Activated CD8-positive, alpha-beta T cell treated with anti-CD3 and anti-CD28 coated beads, Interleukin-2, amount 10 ng/mL, durations not matched to agents 7 days and 5 days (primary cell): ENCODE data around the gene CHRM5. TPM values are rescaled to one million over a fixed set of nuclear protein-coding genes. Genes with fewer than 3 reads are reported as not detected.

ENCODE experiments used
- ATAC-seq: fragments of 150-1000 bp; cut with Tn5 transposase; one replicate; pipeline ENCODE4 v1.10.0; 2021; ENCODE audit warnings: moderate library complexity
- CTCF ChIA-PET: fragments of 350-600 bp; sonication (Branson Sonifier 250); formaldehyde crosslinking; loops from one replicate; lab custom pipeline; 2021; ENCODE audit warnings: antibody characterized with exemption; lab: Charles Lee
- POLR2A ChIA-PET: fragments of 350-600 bp; sonication (Branson Sonifier 250); formaldehyde crosslinking; loops from one replicate; lab custom pipeline; 2021; ENCODE audit warnings: antibody characterized with exemption; lab: Charles Lee
- DNase-seq: peaks from one replicate; pipeline ENCODE4 v3.0.0-alpha.2; 2020
- H3K27ac Mint-ChIP-seq: one replicate; pipeline ENCODE4 v1.8.0; 2021; ENCODE audit warnings: mild to moderate bottlenecking, mixed read lengths
- H3K27me3 Mint-ChIP-seq: one replicate; pipeline ENCODE4 v1.8.0; 2021; ENCODE audit warnings: low read depth, mixed read lengths
- H3K36me3 Mint-ChIP-seq: one replicate; pipeline ENCODE4 v1.8.0; 2021; ENCODE audit warnings: low read depth, mixed read lengths
- H3K4me1 Mint-ChIP-seq: one replicate; pipeline ENCODE4 v1.8.0; 2021; ENCODE audit warnings: low read depth, mixed read lengths
- H3K4me3 Mint-ChIP-seq: one replicate; pipeline ENCODE4 v1.8.0; 2021; ENCODE audit warnings: mild to moderate bottlenecking, mixed read lengths
- H3K9me3 Mint-ChIP-seq: one replicate; pipeline ENCODE4 v1.8.0; 2022; ENCODE audit warnings: mixed read lengths; ENCODE audit not compliant: insufficient read depth
- total RNA-seq, 2 experiments: library from RNA; stranded (reverse); gene quantifications; one replicate each; pipeline ENCODE4 v1.2.3, GENCODE V29; 2021

The CHRM5 gene, protein sequence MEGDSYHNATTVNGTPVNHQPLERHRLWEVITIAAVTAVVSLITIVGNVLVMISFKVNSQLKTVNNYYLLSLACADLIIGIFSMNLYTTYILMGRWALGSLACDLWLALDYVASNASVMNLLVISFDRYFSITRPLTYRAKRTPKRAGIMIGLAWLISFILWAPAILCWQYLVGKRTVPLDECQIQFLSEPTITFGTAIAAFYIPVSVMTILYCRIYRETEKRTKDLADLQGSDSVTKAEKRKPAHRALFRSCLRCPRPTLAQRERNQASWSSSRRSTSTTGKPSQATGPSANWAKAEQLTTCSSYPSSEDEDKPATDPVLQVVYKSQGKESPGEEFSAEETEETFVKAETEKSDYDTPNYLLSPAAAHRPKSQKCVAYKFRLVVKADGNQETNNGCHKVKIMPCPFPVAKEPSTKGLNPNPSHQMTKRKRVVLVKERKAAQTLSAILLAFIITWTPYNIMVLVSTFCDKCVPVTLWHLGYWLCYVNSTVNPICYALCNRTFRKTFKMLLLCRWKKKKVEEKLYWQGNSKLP
- not detected for total RNA-seq

DNA sequence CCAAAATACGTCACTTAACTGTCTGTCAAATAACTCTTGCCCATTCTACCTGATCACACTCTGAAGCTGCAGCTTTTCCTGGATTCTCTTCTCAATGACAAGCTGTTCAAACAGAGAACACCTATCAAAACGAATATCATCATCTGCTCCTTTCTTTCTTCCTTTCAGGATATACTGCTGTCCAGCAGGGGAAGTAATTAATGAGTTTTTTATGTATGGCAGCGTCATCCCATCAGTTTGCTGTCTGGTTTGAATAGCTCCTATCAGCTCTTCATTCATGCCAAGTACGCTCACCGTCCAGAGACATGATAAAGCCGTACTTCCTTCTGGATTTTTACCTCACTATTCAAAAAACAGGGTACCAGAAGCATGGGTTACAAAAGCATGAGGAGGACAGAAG, at the start of gene CHRM5:
Gene CHRM5 (plus strand): TSS at position 274 of the 400 bp plus-strand sequence. CDS start 94,221 bp downstream, outside the sequence.
- no peaks in the 10 kb centered on the region for H3K4me1 Mint-ChIP-seq
- POLR2A ChIA-PET, result no interaction called here
- no peaks in the 10 kb centered on the region for H3K9me3 Mint-ChIP-seq
- no peak within 1 kb of the TSS for H3K4me3 Mint-ChIP-seq
- H3K27me3 Mint-ChIP-seq, result peaks cover 3% of the 10 kb centered on the region
- CTCF ChIA-PET, result interaction anchor here (1.0 to 1.3 kb wide), 2 partner anchors 9 to 25 kb away, joined by 3 to 4 read pairs; no protein-coding TSS in a partner anchor
- H3K36me3 Mint-ChIP-seq, result no peaks in the 10 kb centered on the region
- ATAC-seq, result no peak
- no peak for DNase-seq
- H3K27ac Mint-ChIP-seq, result no peak within 1 kb of the TSS

DNA sequence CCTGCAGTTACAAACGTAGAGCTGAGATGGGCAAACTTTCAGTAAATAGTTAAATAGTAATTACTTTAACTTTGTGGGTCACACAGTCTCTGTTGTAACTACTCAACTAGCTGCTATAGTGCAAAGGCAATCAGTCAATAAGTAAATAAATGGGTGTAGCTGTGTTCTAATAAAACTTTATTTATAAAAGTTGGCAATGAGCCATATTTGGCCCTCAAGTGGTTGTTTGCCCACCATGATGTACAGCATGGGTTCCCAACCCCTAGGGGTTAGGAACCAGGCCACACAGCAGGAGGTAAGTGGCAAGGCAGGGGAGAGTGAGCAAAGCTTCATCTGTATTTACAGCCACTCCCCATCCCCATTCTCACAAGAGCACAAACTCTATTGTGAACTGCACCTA, 44.9 kb upstream of the CHRM5 start:
- no peaks in the 10 kb centered on the region for H3K4me1 Mint-ChIP-seq
- H3K9me3 Mint-ChIP-seq, result no peaks in the 10 kb centered on the region
- DNase-seq, result no peak
- ATAC-seq, result no peak
- ChIA-PET CTCF (no interaction called here), POLR2A (no interaction called here)
- H3K4me3 Mint-ChIP-seq, result no peak overlapping the region
- H3K36me3 Mint-ChIP-seq, result no peaks in the 10 kb centered on the region
- no peaks in the 10 kb centered on the region for H3K27me3 Mint-ChIP-seq
- H3K27ac Mint-ChIP-seq, result no peak overlapping the region

DNA sequence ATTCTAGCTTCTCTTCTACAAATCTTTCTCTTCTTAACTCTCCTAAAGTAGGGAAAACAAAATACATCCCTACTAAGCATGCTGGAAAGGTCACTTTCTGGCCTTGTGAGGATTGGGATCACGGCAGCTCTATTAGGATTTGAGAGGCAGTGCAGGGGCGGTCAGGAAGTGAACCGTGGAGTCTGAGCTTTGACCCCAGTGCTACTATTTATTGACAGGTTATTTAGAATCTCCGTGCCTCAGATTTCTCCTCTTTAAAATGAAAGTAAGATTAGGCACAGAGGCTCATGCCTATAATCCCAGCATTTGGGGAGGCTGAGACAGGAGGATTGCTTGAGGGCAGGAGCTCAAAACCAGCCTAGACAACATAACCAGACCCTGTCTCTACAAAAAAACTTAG, 42.0 kb upstream of the CHRM5 start:
- Mint-ChIP-seq H3K36me3 (no peaks in the 10 kb centered on the region), H3K9me3 (no peaks in the 10 kb centered on the region), H3K27me3 (no peaks in the 10 kb centered on the region), H3K4me1 (no peaks in the 10 kb centered on the region), H3K4me3 (no peak overlapping the region), H3K27ac (no peak overlapping the region)
- CTCF ChIA-PET, result no interaction called here
- ATAC-seq (no peak), DNase-seq (no peak)
- POLR2A ChIA-PET, result no interaction called here

DNA sequence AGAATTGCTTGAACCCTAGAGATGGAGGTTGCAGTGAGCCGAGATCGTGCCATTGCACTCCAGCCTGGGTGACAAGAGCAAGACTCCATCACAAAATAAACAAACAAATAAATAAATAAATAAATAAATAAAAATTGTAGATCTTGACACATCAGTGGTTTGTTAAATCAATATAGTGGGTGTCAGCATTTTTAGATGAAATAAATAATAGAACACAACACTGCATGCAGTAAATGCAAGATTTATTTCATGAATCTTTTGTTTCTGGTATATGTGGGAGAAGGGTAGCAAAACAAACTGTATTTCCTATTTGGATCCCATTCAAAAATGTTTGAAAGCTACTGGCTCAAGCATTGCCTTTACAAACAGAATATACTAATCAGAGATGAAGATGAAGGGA, 35.6 kb upstream of the CHRM5 start:
- H3K4me3 Mint-ChIP-seq, result no peak overlapping the region
- H3K9me3 Mint-ChIP-seq, result no peaks in the 10 kb centered on the region
- POLR2A ChIA-PET, result no interaction called here
- H3K36me3 Mint-ChIP-seq, result no peaks in the 10 kb centered on the region
- no peak for DNase-seq
- CTCF ChIA-PET, result no interaction called here
- no peak for ATAC-seq
- H3K4me1 Mint-ChIP-seq, result no peaks in the 10 kb centered on the region
- H3K27ac Mint-ChIP-seq, result no peak overlapping the region
- no peaks in the 10 kb centered on the region for H3K27me3 Mint-ChIP-seq

DNA sequence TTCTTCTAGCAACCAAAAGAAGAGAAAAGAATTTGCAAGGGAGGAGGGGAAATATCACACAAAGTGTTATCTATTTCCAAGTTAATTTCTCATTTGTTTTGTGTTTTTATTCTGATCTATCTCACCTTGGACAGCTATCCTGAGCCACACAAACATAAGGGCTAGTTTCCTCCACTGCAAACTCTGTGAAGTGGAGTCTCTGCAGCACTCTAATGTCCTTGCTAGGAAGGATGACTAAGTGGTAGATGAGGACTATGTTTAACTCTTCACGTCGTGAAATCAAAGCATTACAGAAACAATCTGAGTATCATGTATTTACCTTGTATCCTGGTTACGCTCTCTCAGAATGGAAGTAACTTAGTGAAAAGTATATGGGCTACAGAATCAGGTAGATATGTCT, 33.9 kb upstream of the CHRM5 start:
- Mint-ChIP-seq H3K27ac (no peak overlapping the region), H3K36me3 (no peaks in the 10 kb centered on the region), H3K4me1 (no peaks in the 10 kb centered on the region), H3K27me3 (no peaks in the 10 kb centered on the region), H3K4me3 (no peak overlapping the region), H3K9me3 (no peaks in the 10 kb centered on the region)
- ChIA-PET POLR2A (no interaction called here), CTCF (no interaction called here)
- DNase-seq (no peak), ATAC-seq (no peak)

DNA sequence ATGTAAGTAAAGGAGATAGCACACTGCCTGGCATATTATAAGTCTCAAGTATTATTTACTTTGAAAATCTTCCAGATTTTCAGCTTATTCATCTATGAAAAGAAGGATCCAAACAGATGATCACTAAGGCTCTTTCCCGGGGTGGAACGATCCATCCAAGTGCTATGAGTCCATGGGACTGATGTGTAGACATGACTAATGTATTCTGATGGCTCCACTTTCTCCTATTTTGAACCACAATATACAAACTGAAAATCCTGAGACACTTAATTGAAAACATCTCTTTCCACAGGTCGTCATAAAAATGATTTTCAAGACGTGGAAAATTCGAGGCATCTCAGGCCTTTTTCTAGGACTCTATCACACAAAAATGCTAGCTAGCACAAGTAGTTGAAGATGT, 33.4 kb upstream of the CHRM5 start:
- POLR2A ChIA-PET, result no interaction called here
- H3K27me3 Mint-ChIP-seq, result no peaks in the 10 kb centered on the region
- ATAC-seq (no peak), DNase-seq (no peak)
- H3K4me3 Mint-ChIP-seq, result no peak overlapping the region
- CTCF ChIA-PET, result no interaction called here
- no peak overlapping the region for H3K27ac Mint-ChIP-seq
- H3K36me3 Mint-ChIP-seq, result no peaks in the 10 kb centered on the region
- H3K4me1 Mint-ChIP-seq, result no peaks in the 10 kb centered on the region
- H3K9me3 Mint-ChIP-seq, result no peaks in the 10 kb centered on the region

DNA sequence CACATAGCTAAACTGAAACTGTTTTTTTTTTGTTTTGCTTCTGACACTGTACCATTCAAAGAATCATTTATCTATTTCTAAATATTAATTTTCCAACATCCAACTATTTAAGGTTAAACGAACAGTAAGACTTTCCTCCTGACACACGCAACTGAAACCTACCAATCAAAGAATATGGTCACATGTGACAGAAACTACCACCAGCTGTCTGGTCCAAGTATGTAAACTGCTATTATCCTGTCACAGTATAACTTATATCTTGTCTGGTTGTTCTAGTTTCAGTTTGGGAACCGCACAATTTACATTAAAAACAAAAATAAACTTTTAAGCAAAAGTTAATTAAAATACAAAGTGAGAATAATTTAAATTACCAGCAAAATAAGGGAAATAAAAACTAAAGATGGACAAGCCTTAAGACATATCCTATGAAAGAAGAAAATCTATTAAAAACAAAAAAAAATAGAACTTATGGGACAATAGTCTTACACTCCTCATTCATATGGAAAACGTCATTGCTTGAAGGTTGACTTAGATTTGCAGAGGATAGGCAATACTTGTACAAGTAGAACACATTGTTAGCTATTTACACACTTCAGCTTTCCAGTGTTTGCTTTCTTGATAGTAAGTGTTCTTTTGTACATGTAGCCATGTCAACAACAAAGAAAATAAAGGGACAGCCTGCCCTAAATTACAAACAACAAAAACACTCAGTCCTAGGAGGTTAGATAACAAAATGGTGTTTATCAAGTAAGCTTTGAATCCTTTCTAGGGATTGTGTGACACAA, 26.8 kb upstream of the CHRM5 start:
- CTCF ChIA-PET, result no interaction called here

DNA sequence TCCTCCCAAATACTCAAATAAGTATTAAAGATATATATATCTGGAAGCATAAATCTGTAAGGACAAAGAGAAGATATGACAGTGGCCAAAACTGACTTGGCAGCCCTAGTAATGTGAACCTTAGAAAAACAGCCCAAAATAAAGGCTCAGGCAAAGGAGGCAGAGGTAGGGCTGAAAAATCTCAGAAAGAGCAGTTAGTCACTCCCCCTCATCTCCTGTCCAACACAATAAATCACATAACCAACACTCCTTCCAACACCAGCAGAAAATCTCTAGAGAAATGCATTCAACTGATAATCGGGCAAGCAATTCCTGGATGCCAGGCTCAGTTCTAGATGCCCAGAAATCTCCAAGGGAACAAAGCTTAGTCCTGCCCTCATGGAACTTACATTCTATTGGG, 22.1 kb upstream of the CHRM5 start:
- H3K4me1 Mint-ChIP-seq, result no peaks in the 10 kb centered on the region
- DNase-seq (no peak), ATAC-seq (no peak)
- no peaks in the 10 kb centered on the region for H3K36me3 Mint-ChIP-seq
- CTCF ChIA-PET, result no interaction called here
- H3K9me3 Mint-ChIP-seq, result peaks cover 3% of the 10 kb centered on the region
- H3K27me3 Mint-ChIP-seq, result no peaks in the 10 kb centered on the region
- no peak overlapping the region for H3K4me3 Mint-ChIP-seq
- POLR2A ChIA-PET, result no interaction called here
- H3K27ac Mint-ChIP-seq, result no peak overlapping the region

More for the DNA sequence above, 26.8 kb upstream of the CHRM5 start:
- peaks cover 3% of the 10 kb centered on the region for H3K9me3 Mint-ChIP-seq
- no peaks in the 10 kb centered on the region for H3K27me3 Mint-ChIP-seq
- no peaks in the 10 kb centered on the region for H3K36me3 Mint-ChIP-seq
- no peak for ATAC-seq
- no peak for DNase-seq
- POLR2A ChIA-PET, result no interaction called here
- no peaks in the 10 kb centered on the region for H3K4me1 Mint-ChIP-seq
- H3K4me3 Mint-ChIP-seq, result no peak overlapping the region
- no peak overlapping the region for H3K27ac Mint-ChIP-seq

DNA sequence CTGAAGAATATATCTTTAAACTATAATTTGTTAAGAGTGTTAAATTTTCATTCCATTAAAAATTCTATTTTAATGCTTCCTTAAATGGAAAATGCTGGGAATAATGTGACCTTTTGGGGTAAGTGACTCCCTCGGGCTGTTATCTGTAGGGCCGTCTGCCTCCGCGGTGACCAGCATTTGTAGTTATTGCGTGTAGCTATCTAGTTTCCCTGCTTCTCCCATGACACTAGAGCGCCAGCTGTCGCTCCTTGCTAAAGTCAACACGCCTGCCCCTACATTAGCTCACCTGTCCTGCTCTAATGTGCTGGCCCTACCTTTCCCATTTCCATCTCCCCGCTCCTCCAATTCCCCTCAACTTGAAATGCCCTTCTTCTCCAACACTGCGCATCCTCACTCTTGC, 12.4 kb upstream of the CHRM5 start:
- no peak for DNase-seq
- no peak for ATAC-seq
- CTCF ChIA-PET, result no interaction called here
- Mint-ChIP-seq H3K27ac (no peak overlapping the region), H3K9me3 (no peaks in the 10 kb centered on the region), H3K36me3 (no peaks in the 10 kb centered on the region), H3K27me3 (no peaks in the 10 kb centered on the region), H3K4me1 (no peaks in the 10 kb centered on the region), H3K4me3 (no peak overlapping the region)
- POLR2A ChIA-PET, result no interaction called here

DNA sequence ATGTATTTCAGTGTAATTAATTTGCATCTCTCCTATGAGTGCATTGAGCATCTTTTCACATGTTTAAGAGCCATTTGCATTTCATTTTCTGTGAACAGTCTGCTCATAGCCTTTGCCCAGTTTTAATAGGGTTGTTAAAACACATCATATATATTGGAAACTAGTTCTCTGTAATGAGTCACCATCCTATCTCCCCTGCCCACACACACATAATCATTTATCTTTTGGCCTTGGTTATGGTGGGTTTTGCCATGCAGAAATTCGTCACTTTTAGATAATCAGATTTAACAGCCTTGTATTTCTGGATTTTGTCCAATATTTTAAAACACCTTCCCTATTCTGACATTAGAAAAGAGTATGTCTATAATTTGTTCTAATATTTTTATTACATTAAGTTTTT, 11.9 kb upstream of the CHRM5 start:
- CTCF ChIA-PET, result no interaction called here
- Mint-ChIP-seq H3K36me3 (no peaks in the 10 kb centered on the region), H3K4me1 (no peaks in the 10 kb centered on the region), H3K4me3 (no peak overlapping the region), H3K9me3 (no peaks in the 10 kb centered on the region), H3K27me3 (no peaks in the 10 kb centered on the region), H3K27ac (no peak overlapping the region)
- no peak for DNase-seq
- no peak for ATAC-seq
- POLR2A ChIA-PET, result no interaction called here

DNA sequence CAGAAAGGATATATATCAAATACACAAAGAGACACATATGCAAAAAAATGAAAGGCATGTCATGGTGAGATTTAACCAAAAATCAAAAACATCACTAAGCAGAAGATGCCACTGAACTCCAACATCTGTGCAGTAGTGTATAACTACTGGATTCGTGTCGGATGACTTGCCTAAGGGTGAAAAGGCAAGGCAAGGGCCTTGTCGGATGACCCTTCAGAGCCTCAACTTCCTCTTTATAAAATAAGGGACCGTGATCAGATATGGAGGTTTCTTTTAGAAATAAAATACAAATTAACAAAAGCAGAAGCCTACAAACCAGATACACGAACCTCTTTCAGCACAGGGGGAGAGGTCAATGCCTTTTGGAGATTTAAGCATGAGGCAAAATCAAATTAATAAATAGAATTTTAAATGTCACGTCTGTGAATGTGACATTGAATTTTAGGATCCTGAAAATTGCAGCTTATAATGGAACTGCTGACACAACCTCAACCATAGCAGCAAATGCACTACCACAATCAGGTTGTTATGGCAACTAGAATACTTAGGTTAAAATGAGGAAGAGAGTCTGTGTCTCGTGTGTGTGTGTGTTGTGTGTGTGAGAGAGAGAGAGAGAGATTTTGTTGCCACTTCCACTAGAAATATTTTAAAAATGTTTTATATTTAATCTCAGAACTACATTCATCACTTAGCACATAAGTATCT, 8.3 kb upstream of the CHRM5 start:
- H3K36me3 Mint-ChIP-seq, result no peaks in the 10 kb centered on the region
- no peak for DNase-seq
- no peak for ATAC-seq
- CTCF ChIA-PET, result no interaction called here
- no peaks in the 10 kb centered on the region for H3K4me1 Mint-ChIP-seq
- POLR2A ChIA-PET, result no interaction called here
- no peaks in the 10 kb centered on the region for H3K9me3 Mint-ChIP-seq
- H3K27ac Mint-ChIP-seq, result no peak overlapping the region
- H3K4me3 Mint-ChIP-seq, result no peak overlapping the region
- H3K27me3 Mint-ChIP-seq, result no peaks in the 10 kb centered on the region

DNA sequence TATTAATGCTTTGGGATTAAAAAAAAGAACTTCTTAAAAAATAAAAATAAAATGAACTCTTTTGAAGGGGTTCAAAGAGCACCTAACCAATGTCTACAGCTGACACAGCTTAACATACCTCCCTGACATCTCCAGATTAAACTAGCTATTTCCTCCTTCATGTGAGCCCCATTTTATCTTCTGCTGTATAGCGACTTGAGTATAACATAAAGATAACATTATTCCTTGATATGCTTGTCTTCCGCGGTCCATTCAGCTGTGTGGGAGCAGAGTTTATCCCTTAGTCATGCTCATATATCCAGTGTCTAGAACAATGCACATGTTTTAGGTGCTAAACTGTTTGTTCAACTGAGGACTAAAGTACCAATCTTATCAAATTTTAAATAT, 7.8 kb upstream of the CHRM5 start:
- H3K36me3 Mint-ChIP-seq, result no peaks in the 10 kb centered on the region
- DNase-seq (no peak), ATAC-seq (no peak)
- H3K27ac Mint-ChIP-seq, result no peak overlapping the region
- ChIA-PET POLR2A (no interaction called here), CTCF (no interaction called here)
- no peaks in the 10 kb centered on the region for H3K4me1 Mint-ChIP-seq
- no peaks in the 10 kb centered on the region for H3K9me3 Mint-ChIP-seq
- no peak overlapping the region for H3K4me3 Mint-ChIP-seq
- H3K27me3 Mint-ChIP-seq, result no peaks in the 10 kb centered on the region
